Left colon (tissue), 2 donors: ENCODE data around the gene DYDC1. TPM values are rescaled to one million over a fixed set of nuclear protein-coding genes. Genes with fewer than 3 reads are reported as not detected.

ENCODE experiments used
- ATAC-seq: fragments of 200-7000 bp; cut with Tn5 transposase; one replicate; pipeline ENCODE4 v1.9.1; 2020; ENCODE audit warnings: mild to moderate bottlenecking, moderate library complexity
- DNase-seq, 2 donors: peaks; one replicate each; pipeline ENCODE4 v3.0.0-alpha.2; 2020
- intact Hi-C, 2 donors: fragments of 100-400 bp; cut with DNase I in 1 of 2; cut with micrococcal nuclease in 1 of 2; formaldehyde crosslinking; loops; one replicate each; pipeline versions ENCODE4 v1.11.2 to v1.14.0; 2022; cut with DNase I, micrococcal nuclease
- total RNA-seq, 2 donors: library from RNA; stranded (reverse); fragmentation: NEBNext Ultra II Directional; extraction: Animal tissue kit (Norgen Biotek cat#: 25700); gene quantifications; one replicate each; pipeline ENCODE4 v1.2.1, GENCODE V29; 2021
- donor health status: DM: no; HTN: no; CAD: no.
- donor health status: DM: yes; HTN: yes; CAD: no.

Gene DYDC1
- total RNA-seq, 2 donors from 2014 or later, result not detected

DNA sequence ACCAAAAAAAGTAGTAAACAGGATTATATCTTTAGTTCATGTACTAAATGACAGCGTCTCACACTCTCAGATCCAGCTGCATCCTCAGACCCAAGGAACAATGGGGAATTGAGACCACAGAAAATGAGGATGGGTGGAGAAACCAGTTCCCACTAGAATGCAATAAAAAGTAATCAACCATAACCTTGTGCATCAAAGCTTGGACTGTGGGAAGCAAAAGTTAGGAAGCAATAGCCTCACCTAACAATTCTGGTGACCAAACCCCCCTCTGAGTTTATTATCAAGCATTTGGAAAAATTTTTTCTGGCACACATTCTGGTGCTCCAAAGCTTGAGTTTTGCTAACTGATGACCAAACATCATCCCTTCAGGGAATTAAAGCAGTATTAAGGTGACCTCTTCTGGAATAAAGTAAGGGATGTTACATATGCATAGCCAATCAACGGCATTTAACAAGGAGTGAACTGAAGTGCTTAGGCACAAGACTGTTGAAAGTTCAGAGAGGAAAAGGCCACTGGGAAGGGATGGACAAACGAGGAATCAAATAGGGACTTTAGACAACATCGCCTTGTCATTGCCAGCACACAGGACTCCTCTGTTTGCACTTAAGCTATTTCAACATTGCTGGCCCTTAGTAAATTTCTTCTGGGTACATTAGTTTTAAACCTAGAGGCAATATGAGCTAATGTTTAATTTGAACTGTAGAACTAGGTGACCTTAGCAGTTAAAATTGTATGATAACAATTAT, 65.9 kb downstream of the DYDC1 start:
- intact Hi-C loops, result no loop called here
- ATAC-seq, result peak; percentile 49
- DNase-seq, result no peak

DNA sequence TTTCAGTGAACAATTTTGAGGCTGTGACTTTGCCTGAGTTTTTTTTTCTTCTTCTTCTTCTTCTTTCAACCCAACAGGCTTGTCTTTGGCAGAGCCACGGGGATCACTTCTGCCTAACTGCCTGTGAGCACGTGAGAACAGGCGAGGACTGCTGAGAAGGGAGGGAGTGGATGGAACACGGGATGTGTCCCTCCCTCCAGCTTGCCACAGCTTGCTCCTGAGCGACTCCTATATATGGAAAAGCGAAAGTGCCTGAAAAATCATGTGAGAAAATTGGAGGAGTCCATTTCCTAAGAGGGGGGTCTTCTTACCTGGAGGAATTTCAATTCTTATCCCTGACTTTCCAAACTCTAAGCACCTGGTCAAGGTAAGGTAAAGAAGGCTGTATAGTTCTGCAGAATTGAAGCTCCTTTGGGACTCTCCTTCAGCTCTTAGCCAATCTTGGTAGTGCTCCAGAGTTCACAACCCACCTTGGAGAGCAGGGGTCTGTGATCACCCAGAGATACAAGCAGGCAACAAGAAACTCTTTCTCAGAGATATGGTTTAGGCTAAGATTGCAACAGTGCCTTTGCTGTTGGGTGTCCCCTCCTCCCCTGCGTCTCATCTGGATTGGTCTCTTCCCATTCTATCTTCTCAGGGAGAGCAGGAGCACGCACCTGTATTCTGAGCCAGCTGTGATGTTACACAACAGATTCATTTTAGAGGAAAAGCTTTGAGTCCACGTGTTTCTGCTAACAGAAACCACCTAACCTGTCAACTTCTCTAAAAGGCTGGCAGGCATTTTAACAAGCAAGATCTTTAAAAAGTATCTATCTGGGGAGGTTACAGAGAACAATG, 66.9 kb downstream of the DYDC1 start, which contains the start of gene MAT1A:
Gene MAT1A (minus strand): TSS at position 208 of the 837 bp plus-strand sequence. CDS start 235 bp downstream, outside the sequence.
- ATAC-seq (peak; percentile 78), DNase-seq (peak; percentile 18 to 54)
- intact Hi-C loops, result no loop called here

DNA sequence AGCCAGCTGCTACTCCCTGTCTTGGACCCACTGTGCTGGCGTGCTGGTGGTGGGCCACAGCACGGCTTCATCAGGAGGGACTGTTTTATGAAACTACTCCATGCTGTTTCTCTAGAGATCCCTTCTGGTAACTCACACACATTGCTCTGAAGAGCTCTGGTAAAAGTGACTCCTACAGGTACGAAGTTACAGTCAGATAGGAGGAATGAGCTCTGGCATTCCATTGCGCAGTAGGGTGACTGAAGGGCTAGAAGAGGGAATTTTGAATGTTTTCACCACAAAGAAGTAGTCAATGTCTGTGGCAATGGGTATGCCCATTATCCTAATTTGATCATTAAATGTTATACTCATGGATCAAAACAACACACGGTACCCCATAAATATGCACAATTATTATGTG, 67.7 kb downstream of the DYDC1 start:
- no peak for ATAC-seq
- intact Hi-C loops, result no loop called here

More for the DNA sequence above, 67.7 kb downstream of the DYDC1 start:
- DNase-seq, result no peak

Other genes starting within 250 kb of the DYDC1 start
- 1 to 10 TPM; 4.2 to 8.2 TPM for gene PLAC9, start 224.0 kb downstream of the DYDC1 start, total RNA-seq
- gene ANXA11, start 151.2 kb downstream of the DYDC1 start, total RNA-seq, result 100 to 1,000 TPM; 384 to 427 TPM
- gene MAT1A, start 67.1 kb downstream of the DYDC1 start, total RNA-seq, result under 1 TPM in 1 of 2 donors, not detected in 1; 0.39 TPM
- not detected for gene DYDC2, start within 50 bp of the DYDC1 start, total RNA-seq
- gene PRXL2A, start 51.8 kb upstream of the DYDC1 start, total RNA-seq, result 100 to 1,000 TPM in 1 of 2 donors, 10 to 100 TPM in 1; 97.6 to 108 TPM
- gene TSPAN14, start 97.6 kb upstream of the DYDC1 start, total RNA-seq, result 10 to 100 TPM; 85.6 TPM
- gene SH2D4B, start 181.1 kb upstream of the DYDC1 start, total RNA-seq, result not detected